IMR-90 (cell line): ENCODE data around the gene OR4D6. TPM values are rescaled to one million over a fixed set of nuclear protein-coding genes. Genes with fewer than 3 reads are reported as not detected.

Experiments
- ATAC-seq: fragments of 200-7000 bp; cut with Tn5 transposase; 2 replicates; pipeline ENCODE4 v1.9.1; 2020; ENCODE audit warnings: low read depth, mild to moderate bottlenecking, moderate library complexity
- BruUV-seq: library from RNA; stranded (reverse); fragments of 400-500 nt; replicated peaks from 2 replicates; lab custom pipeline; 2021; lab: Mats Ljungman, UMichigan
- CTCF ChIA-PET: fragments of 300-600 bp; formaldehyde crosslinking; extraction: SDS; loops from one replicate; lab custom pipeline; 2021; ENCODE audit warnings: antibody characterized with exemption; lab: Yijun Ruan, JAX
- POLR2A ChIA-PET: fragments of 300-600 bp; sonication (Branson Sonifier 250); formaldehyde crosslinking; loops from one replicate; lab custom pipeline; 2022; ENCODE audit warnings: antibody characterized with exemption; ENCODE audit not compliant: unreplicated experiment; lab: Charles Lee
- DNase-seq: peaks from one replicate; pipeline ENCODE4 v3.0.0; 2013
- H2AFZ ChIP-seq: replicated peaks from 2 replicates; pipeline ENCODE3; 2013; ENCODE audit warnings: low read length, mild to moderate bottlenecking; ENCODE audit not compliant: poor library complexity
- H2AK5ac ChIP-seq: 2 replicates; pipeline ENCODE4 v1.6.1; 2013; ENCODE audit warnings: low read depth, low read length, inconsistent platforms
- H2AK9ac ChIP-seq: replicated peaks from 2 replicates; pipeline ENCODE3; 2013; ENCODE audit warnings: mild to moderate bottlenecking, low read depth, low read length, moderate library complexity; ENCODE audit not compliant: poor library complexity
- H2BK120ac ChIP-seq: 2 replicates; pipeline ENCODE4 v1.6.1; 2013; ENCODE audit warnings: low read depth, low read length, inconsistent platforms
- H2BK15ac ChIP-seq: 3 replicates; pipeline ENCODE4 v1.6.1; 2013; ENCODE audit warnings: low read depth, low read length, inconsistent platforms
- H2BK20ac ChIP-seq: 2 replicates; pipeline ENCODE4 v1.6.1; 2013; ENCODE audit warnings: low read depth, mild to moderate bottlenecking, inconsistent platforms, low read length, moderate library complexity
- H2BK5ac ChIP-seq: 2 replicates; pipeline ENCODE4 v1.6.1; 2013; ENCODE audit warnings: mild to moderate bottlenecking, low read depth, low read length, inconsistent platforms; ENCODE audit not compliant: poor library complexity, severe bottlenecking
- H3K14ac ChIP-seq: replicated peaks from 2 replicates; pipeline ENCODE4 v1.6.1; 2013; ENCODE audit warnings: low read depth, low read length, inconsistent platforms
- H3K18ac ChIP-seq: 2 replicates; pipeline ENCODE4 v1.6.1; 2013; ENCODE audit warnings: low read depth, low read length, control low read depth
- H3K23ac ChIP-seq: 2 replicates; pipeline ENCODE4 v1.6.1; 2013; ENCODE audit warnings: low read depth, low read length, inconsistent platforms
- H3K27ac ChIP-seq: 2 replicates; pipeline ENCODE4 v1.5.1; 2013; ENCODE audit warnings: mild to moderate bottlenecking, control low read depth, low read length; ENCODE audit not compliant: insufficient read depth
- H3K27me3 ChIP-seq: 2 replicates; pipeline ENCODE4 v1.6.1; 2013; ENCODE audit warnings: low read length; ENCODE audit not compliant: control insufficient read depth, insufficient read depth
- H3K36me3 ChIP-seq: 2 replicates; pipeline ENCODE4 v1.6.1; 2013; ENCODE audit warnings: low read length, mixed read lengths; ENCODE audit not compliant: control insufficient read depth, insufficient read depth
- H3K4ac ChIP-seq: 2 replicates; pipeline ENCODE4 v1.6.1; 2013; ENCODE audit warnings: low read depth, low read length, inconsistent platforms
- H3K4me1 ChIP-seq: 2 replicates; pipeline ENCODE4 v1.6.1; 2013; ENCODE audit warnings: low read length, mixed read lengths; ENCODE audit not compliant: control insufficient read depth, insufficient read depth
- H3K4me2 ChIP-seq: 2 replicates; pipeline ENCODE4 v1.6.1; 2013; ENCODE audit warnings: low read depth, mild to moderate bottlenecking, control low read depth, low read length, moderate library complexity
- H3K4me3 ChIP-seq: 2 replicates; pipeline ENCODE4 v1.5.1; 2013; ENCODE audit warnings: low read depth, mild to moderate bottlenecking, control low read depth, low read length, moderate library complexity; ENCODE audit not compliant: insufficient read depth
- H3K56ac ChIP-seq: 2 replicates; pipeline ENCODE4 v1.6.1; 2013; ENCODE audit warnings: low read length, inconsistent platforms; ENCODE audit not compliant: insufficient read depth; ENCODE audit errors: extremely low read depth
- H3K79me1 ChIP-seq, 2 experiments: 2 replicates each; pipeline ENCODE4 v1.6.1; 2013; ENCODE audit warnings: low read length in 2 of 2, inconsistent platforms in 1 of 2, low read depth in 1 of 2
- H3K9ac ChIP-seq: 2 replicates; pipeline ENCODE4 v1.6.1; 2013; ENCODE audit warnings: low read depth, low read length, control low read depth
- H3K9me1 ChIP-seq: 2 replicates; pipeline ENCODE4 v1.6.1; 2013; ENCODE audit warnings: low read length, inconsistent platforms; ENCODE audit not compliant: insufficient read depth
- H3K9me3 ChIP-seq: 2 replicates; pipeline ENCODE4 v1.6.1; 2013; ENCODE audit warnings: low read length; ENCODE audit not compliant: control insufficient read depth, insufficient read depth
- H4K20me1 ChIP-seq: 2 replicates; pipeline ENCODE4 v1.6.1; 2013; ENCODE audit warnings: low read length, inconsistent platforms; ENCODE audit not compliant: insufficient read depth
- H4K5ac ChIP-seq: 2 replicates; pipeline ENCODE4 v1.6.1; 2013; ENCODE audit warnings: mild to moderate bottlenecking, low read depth, low read length, control low read depth
- H4K8ac ChIP-seq, 2 experiments: 2 replicates each; pipeline ENCODE4 v1.6.1; 2013; ENCODE audit warnings: low read depth in 2 of 2, low read length in 2 of 2, control low read depth in 1 of 2, inconsistent platforms in 1 of 2
- H4K91ac ChIP-seq: 2 replicates; pipeline ENCODE4 v1.6.1; 2013; ENCODE audit warnings: low read depth, low read length, inconsistent platforms; ENCODE audit not compliant: insufficient read depth
- BHLHE40 ChIP-seq: fragments of 150-350 bp; IDR thresholded peaks from 2 replicates; pipeline ENCODE4 v1.6.1; 2016; ENCODE audit warnings: mild to moderate bottlenecking, low read depth, low read length
- CHD1 ChIP-seq: IDR thresholded peaks from 2 replicates; pipeline ENCODE4 v1.6.1; 2012; ENCODE audit warnings: low read depth, low read length, improper control_type of control experiment
- FOS ChIP-seq: fragments of 150-350 bp; IDR thresholded peaks from 2 replicates; pipeline ENCODE4 v1.6.1; 2016; ENCODE audit warnings: low read depth, low read length
- MAFK ChIP-seq: IDR thresholded peaks from 2 replicates; pipeline ENCODE4 v1.6.1; 2012; ENCODE audit warnings: low read depth, low read length, improper control_type of control experiment
- MXI1 ChIP-seq: IDR thresholded peaks from 2 replicates; pipeline ENCODE4 v1.6.1; 2012; ENCODE audit warnings: low read depth, mild to moderate bottlenecking, low read length, moderate library complexity, borderline replicate concordance
- NFE2L2 ChIP-seq: fragments of 150-350 bp; IDR thresholded peaks from 2 replicates; pipeline ENCODE4 v1.6.1; 2016; ENCODE audit warnings: low read depth, mild to moderate bottlenecking, low read length
- POLR2A ChIP-seq: IDR thresholded peaks from 2 replicates; pipeline ENCODE4 v1.6.1; 2012; ENCODE audit warnings: mild to moderate bottlenecking, low read depth, low read length
- RFX5 ChIP-seq: IDR thresholded peaks from 2 replicates; pipeline ENCODE4 v1.8.0; 2012; ENCODE audit warnings: low read depth, mild to moderate bottlenecking, low read length, moderate library complexity
- SMC3 ChIP-seq: fragments of 150-350 bp; IDR thresholded peaks from 2 replicates; pipeline ENCODE4 v1.6.1; 2016; ENCODE audit warnings: low read depth, mild to moderate bottlenecking, antibody characterized with exemption, low read length, moderate library complexity
- WGBS, 2 experiments: methylation state at CpG; one replicate each; pipeline versions ENCODE4 v1.1.5 to v1.1.7; 2013; ENCODE audit warnings: missing lambda C conversion rate in 2 of 2; ENCODE audit not compliant: insufficient read length in 1 of 2; ENCODE audit errors: extremely low coverage in 2 of 2; 5-methylcytosine and 5-hydroxymethylcytosine counted together
- dilution Hi-C: fragments of 300-500 bp; cut with HindIII; formaldehyde crosslinking; loops from one replicate; pipeline ENCODE4 v1.14.3; 2018; ENCODE audit warnings: low sequenced_read_pairs; ENCODE audit not compliant: unreplicated experiment
- in situ Hi-C: fragments of 300-500 bp; cut with MboI; formaldehyde crosslinking; loops from 3 replicates; pipeline ENCODE4 v1.14.3; 2019; ENCODE audit warnings: low sequenced_read_pairs, inconsistent platforms, mixed read lengths
- intact Hi-C: fragments of 100-400 bp; cut with micrococcal nuclease; formaldehyde crosslinking; loops from 2 replicates; pipeline ENCODE4 v1.10.0; 2022
- polyA plus RNA-seq, 3 experiments: library from polyadenylated mRNA; depleted of rRNA; stranded (reverse); fragments of >200 nt; gene quantifications; 2 replicates each; pipeline ENCODE4 v1.2.3, GENCODE V29; 2012; ENCODE audit warnings: low replicate concordance in 1 of 3
- total RNA-seq: library from RNA; depleted of rRNA; stranded (reverse); fragments of >200 nt; gene quantifications from 2 replicates; pipeline ENCODE4 v1.2.3, GENCODE V29; 2012
- TF ChIP-seq, protein P1 (sequence below): fragments of 150-350 bp; IDR thresholded peaks from 2 replicates; pipeline ENCODE4 v1.6.1; 2016; ENCODE audit warnings: low read depth, mild to moderate bottlenecking, low read length, moderate library complexity, borderline replicate concordance

The OR4D6 gene
- total and polyA plus RNA-seq, 2 of the 4 experiments (the other 2 are of a cell fraction), result not detected

- TF ChIP-seq NFE2L2 (no peak), SMC3 (no peak), POLR2A (no peak), BHLHE40 (no peak), RFX5 (no peak), CHD1 (no peak), FOS (no peak), MXI1 (no peak), MAFK (no peak)
- TF ChIP-seq, protein P1, sequence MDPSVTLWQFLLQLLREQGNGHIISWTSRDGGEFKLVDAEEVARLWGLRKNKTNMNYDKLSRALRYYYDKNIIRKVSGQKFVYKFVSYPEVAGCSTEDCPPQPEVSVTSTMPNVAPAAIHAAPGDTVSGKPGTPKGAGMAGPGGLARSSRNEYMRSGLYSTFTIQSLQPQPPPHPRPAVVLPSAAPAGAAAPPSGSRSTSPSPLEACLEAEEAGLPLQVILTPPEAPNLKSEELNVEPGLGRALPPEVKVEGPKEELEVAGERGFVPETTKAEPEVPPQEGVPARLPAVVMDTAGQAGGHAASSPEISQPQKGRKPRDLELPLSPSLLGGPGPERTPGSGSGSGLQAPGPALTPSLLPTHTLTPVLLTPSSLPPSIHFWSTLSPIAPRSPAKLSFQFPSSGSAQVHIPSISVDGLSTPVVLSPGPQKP, result no peak
- Histone ChIP-seq H4K91ac (no peak overlapping the region), H2AK9ac (no peak overlapping the region), H3K9me3 (no peaks in the 10 kb centered on the region), H2AFZ (no peak overlapping the region), H3K27ac (no peak overlapping the region), H3K4me3 (no peak overlapping the region), H2AK5ac (no peak overlapping the region), H3K27me3 (no peaks in the 10 kb centered on the region), H3K36me3 (no peaks in the 10 kb centered on the region), H2BK20ac (no peak overlapping the region), H3K79me1 (no peaks in the 10 kb centered on the region), H3K9ac (no peak overlapping the region), H3K4ac (no peak overlapping the region), H3K56ac (no peak overlapping the region), H3K4me2 (no peak overlapping the region), H2BK15ac (no peak overlapping the region), H3K9me1 (no peaks in the 10 kb centered on the region), H4K5ac (no peak overlapping the region), H2BK120ac (no peak overlapping the region), H2BK5ac (no peak overlapping the region), H3K23ac (no peak overlapping the region), H3K4me1 (no peaks in the 10 kb centered on the region), H4K8ac (no peak overlapping the region), H3K18ac (no peak overlapping the region), H3K14ac (no peak overlapping the region), H4K20me1 (no peaks in the 10 kb centered on the region)
- in situ Hi-C loops (no loop called here), dilution Hi-C loops (no loop called here), intact Hi-C loops (no loop called here)
- ChIA-PET CTCF (no interaction called here), POLR2A (no interaction called here)
- ATAC-seq (no peak), DNase-seq (no peak)
- WGBS, 2 experiments, result 40% methylated on average over 1 of the region's 3 CpGs; no CpG with 5 or more reads in 1 of the 2 experiments
- BruUV-seq, result no TSS peak
Observed at GRCh38 chr11:59480359-59480758, 23.6 kb downstream of the OR4D6 start.
